ENCODE measurements around the gene LRIG1.

The LRIG1 gene

GRCh38 chr3:66500576-66501482 is at the start of gene LRIG1:
Gene LRIG1 (minus strand): TSS chr3:66501022. CDS start chr3:66500407, 615 bp downstream.
- H3K9me3 ChIP-seq (ENCODE audit: control insufficient read depth, insufficient read depth, low read length), result no peaks in the 10 kb centered on the region
- peak within 1 kb of the TSS; percentile 88 for H3K9ac ChIP-seq (ENCODE audit: low read depth, low read length)
- H3K27ac ChIP-seq (ENCODE audit: low read depth, low read length), result peak within 1 kb of the TSS; percentile 84
- peaks cover 3% of the 10 kb centered on the region; the same call in 1 of the 2 replicates for H3K27me3 ChIP-seq (ENCODE audit: control insufficient read depth, insufficient read depth, low read length)
- H3K36me3 ChIP-seq (ENCODE audit: control insufficient read depth, insufficient read depth, low read length), result no peaks in the 10 kb centered on the region
- peaks cover 57% of the 10 kb centered on the region for H3K4me1 ChIP-seq (ENCODE audit: control insufficient read depth, insufficient read depth, low read length)
- peak within 1 kb of the TSS; percentile 91 for H3K4me3 ChIP-seq (ENCODE audit: low read depth, low read length)

GRCh38 chr3:66544619-66545429 is 44.0 kb upstream of the LRIG1 start:
- no peak overlapping the region for H3K9ac ChIP-seq (ENCODE audit: low read depth, low read length)
- H3K27me3 ChIP-seq (ENCODE audit: control insufficient read depth, insufficient read depth, low read length), result no peaks in the 10 kb centered on the region
- H3K4me3 ChIP-seq (ENCODE audit: low read depth, low read length), result no peak overlapping the region
- H3K36me3 ChIP-seq (ENCODE audit: control insufficient read depth, insufficient read depth, low read length), result no peaks in the 10 kb centered on the region
- H3K27ac ChIP-seq (ENCODE audit: low read depth, low read length), result no peak overlapping the region
- H3K9me3 ChIP-seq (ENCODE audit: control insufficient read depth, insufficient read depth, low read length), result no peaks in the 10 kb centered on the region
- no peaks in the 10 kb centered on the region for H3K4me1 ChIP-seq (ENCODE audit: control insufficient read depth, insufficient read depth, low read length)

DNA sequence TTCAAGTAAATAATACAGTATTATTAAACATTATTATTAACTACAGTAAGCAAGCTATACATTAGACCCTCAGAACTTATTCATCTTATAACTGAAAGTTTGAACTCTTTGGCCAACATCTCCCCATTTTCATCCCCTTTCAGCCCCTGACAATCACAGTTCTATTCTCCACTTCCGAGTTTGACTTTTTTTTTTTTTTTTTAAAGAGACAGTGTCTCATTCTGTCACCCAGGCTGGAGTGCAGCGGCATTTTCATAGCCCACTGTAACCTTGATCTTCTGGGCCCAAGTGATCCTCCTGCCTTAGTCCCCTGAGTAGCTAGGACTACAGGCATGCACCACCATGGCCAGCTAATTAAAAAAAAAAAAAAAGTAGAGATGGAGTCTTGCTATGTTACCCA is 41.3 kb upstream of the LRIG1 start:
- Histone ChIP-seq H3K4me1 (ENCODE audit: control insufficient read depth, insufficient read depth, low read length) (no peaks in the 10 kb centered on the region), H3K36me3 (ENCODE audit: control insufficient read depth, insufficient read depth, low read length) (no peaks in the 10 kb centered on the region), H3K9ac (ENCODE audit: low read depth, low read length) (no peak overlapping the region), H3K4me3 (ENCODE audit: low read depth, low read length) (no peak overlapping the region), H3K27ac (ENCODE audit: low read depth, low read length) (no peak overlapping the region), H3K9me3 (ENCODE audit: control insufficient read depth, insufficient read depth, low read length) (no peaks in the 10 kb centered on the region), H3K27me3 (ENCODE audit: control insufficient read depth, insufficient read depth, low read length) (no peaks in the 10 kb centered on the region)

DNA sequence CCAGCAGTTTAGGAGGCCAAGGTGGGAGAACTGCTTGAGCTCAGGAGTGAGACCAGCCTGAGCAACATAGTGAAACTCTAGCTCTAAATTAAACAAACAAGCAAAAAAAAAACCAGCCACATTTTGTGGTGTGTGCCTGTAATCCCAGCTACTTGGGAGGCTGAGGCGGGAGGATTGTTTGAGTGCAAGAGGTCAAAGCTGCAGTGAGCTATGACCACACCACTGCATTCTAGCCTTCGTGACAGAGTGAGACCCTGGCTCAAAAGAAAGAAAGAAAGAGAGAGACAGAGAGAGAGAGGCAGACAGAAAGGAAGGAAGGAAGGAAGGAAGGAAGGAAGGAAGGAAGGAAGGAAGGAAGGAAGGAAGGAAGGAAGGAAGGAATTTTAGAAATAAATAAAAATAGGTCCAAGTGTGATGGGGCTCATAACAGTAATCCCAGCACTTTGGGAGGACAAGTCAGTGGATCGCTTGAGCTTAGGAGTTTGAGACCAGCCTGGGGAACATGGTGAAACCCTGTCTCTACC is 38.7 kb upstream of the LRIG1 start:
- Histone ChIP-seq H3K27ac (ENCODE audit: low read depth, low read length) (no peak overlapping the region), H3K4me3 (ENCODE audit: low read depth, low read length) (no peak overlapping the region), H3K9ac (ENCODE audit: low read depth, low read length) (no peak overlapping the region), H3K36me3 (ENCODE audit: control insufficient read depth, insufficient read depth, low read length) (no peaks in the 10 kb centered on the region), H3K27me3 (ENCODE audit: control insufficient read depth, insufficient read depth, low read length) (no peaks in the 10 kb centered on the region), H3K4me1 (ENCODE audit: control insufficient read depth, insufficient read depth, low read length) (peaks cover 3% of the 10 kb centered on the region; the same call in 1 of the 2 replicates), H3K9me3 (ENCODE audit: control insufficient read depth, insufficient read depth, low read length) (no peaks in the 10 kb centered on the region)

DNA sequence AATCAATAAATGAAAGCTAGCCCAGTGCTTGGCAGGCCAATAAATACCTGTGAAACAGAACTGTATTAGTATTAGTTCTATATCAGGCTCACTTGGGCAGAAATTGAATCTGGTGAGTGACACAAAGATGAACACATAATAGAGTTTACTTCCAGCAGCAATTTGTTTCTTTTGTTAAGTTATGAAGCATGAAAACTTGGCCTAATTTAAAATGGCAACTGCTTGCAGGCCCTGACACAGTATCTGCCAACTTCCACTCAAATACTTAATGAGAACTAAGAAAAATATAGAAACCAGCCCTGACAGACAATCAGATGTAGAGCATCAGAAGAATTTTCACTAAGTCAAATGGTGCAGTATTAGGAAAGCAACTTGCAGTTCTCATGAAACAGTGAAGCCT is 37.6 kb upstream of the LRIG1 start:
- Histone ChIP-seq H3K9ac (ENCODE audit: low read depth, low read length) (no peak overlapping the region), H3K4me1 (ENCODE audit: control insufficient read depth, insufficient read depth, low read length) (peaks cover 11% of the 10 kb centered on the region; the same call in 1 of the 2 replicates), H3K4me3 (ENCODE audit: low read depth, low read length) (no peak overlapping the region), H3K27me3 (ENCODE audit: control insufficient read depth, insufficient read depth, low read length) (no peaks in the 10 kb centered on the region), H3K9me3 (ENCODE audit: control insufficient read depth, insufficient read depth, low read length) (no peaks in the 10 kb centered on the region), H3K27ac (ENCODE audit: low read depth, low read length) (no peak overlapping the region), H3K36me3 (ENCODE audit: control insufficient read depth, insufficient read depth, low read length) (no peaks in the 10 kb centered on the region)

GRCh38 chr3:66537735-66538134 is 36.9 kb upstream of the LRIG1 start:
- H3K27ac ChIP-seq (ENCODE audit: low read depth, low read length), result no peak overlapping the region
- no peak overlapping the region for H3K9ac ChIP-seq (ENCODE audit: low read depth, low read length)
- no peak overlapping the region for H3K4me3 ChIP-seq (ENCODE audit: low read depth, low read length)

GRCh38 chr3:66536791-66537190 is 36.0 kb upstream of the LRIG1 start:
- Histone ChIP-seq H3K9me3 (ENCODE audit: control insufficient read depth, insufficient read depth, low read length) (no peaks in the 10 kb centered on the region), H3K4me1 (ENCODE audit: control insufficient read depth, insufficient read depth, low read length) (peaks cover 21% of the 10 kb centered on the region), H3K4me3 (ENCODE audit: low read depth, low read length) (no peak overlapping the region)

More at GRCh38 chr3:66537735-66538134, 36.9 kb upstream of the LRIG1 start:
- H3K27me3 ChIP-seq (ENCODE audit: control insufficient read depth, insufficient read depth, low read length), result no peaks in the 10 kb centered on the region
- no peaks in the 10 kb centered on the region for H3K36me3 ChIP-seq (ENCODE audit: control insufficient read depth, insufficient read depth, low read length)
- no peaks in the 10 kb centered on the region for H3K9me3 ChIP-seq (ENCODE audit: control insufficient read depth, insufficient read depth, low read length)
- peaks cover 15% of the 10 kb centered on the region for H3K4me1 ChIP-seq (ENCODE audit: control insufficient read depth, insufficient read depth, low read length)

DNA sequence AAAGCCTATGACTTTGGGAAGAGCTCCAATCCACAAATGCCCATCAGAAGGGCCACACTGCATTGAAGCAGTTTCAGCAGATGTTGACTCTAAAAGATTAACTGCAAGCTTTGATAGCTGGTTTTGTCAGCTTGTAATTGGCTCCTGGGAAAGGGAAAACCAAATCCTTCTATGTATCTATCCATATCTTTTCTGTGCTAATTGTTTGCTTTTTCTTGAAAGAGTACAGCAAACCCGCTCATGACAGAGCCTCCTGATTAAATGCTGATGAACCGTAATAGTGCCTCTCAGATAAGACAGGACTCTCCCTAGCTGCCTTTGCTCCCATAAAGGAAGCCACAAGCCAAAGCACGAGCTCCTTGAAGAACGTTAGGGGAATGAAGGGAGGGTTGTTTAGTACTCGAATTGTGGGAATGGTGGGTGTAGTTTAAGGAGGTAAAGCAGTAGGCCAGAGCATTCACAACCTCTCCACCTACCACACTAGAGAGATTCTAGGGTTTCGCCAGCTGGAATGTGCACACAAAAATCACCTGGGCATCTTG is 33.6 kb upstream of the LRIG1 start:
- peak overlapping the region; percentile 43 for H3K27ac ChIP-seq (ENCODE audit: low read depth, low read length)
- H3K9ac ChIP-seq (ENCODE audit: low read depth, low read length), result no peak overlapping the region
- H3K4me1 ChIP-seq (ENCODE audit: control insufficient read depth, insufficient read depth, low read length), result peaks cover 43% of the 10 kb centered on the region
- H3K36me3 ChIP-seq (ENCODE audit: control insufficient read depth, insufficient read depth, low read length), result no peaks in the 10 kb centered on the region
- H3K27me3 ChIP-seq (ENCODE audit: control insufficient read depth, insufficient read depth, low read length), result no peaks in the 10 kb centered on the region
- no peaks in the 10 kb centered on the region for H3K9me3 ChIP-seq (ENCODE audit: control insufficient read depth, insufficient read depth, low read length)
- no peak overlapping the region for H3K4me3 ChIP-seq (ENCODE audit: low read depth, low read length)

More at GRCh38 chr3:66536791-66537190, 36.0 kb upstream of the LRIG1 start:
- no peaks in the 10 kb centered on the region for H3K36me3 ChIP-seq (ENCODE audit: control insufficient read depth, insufficient read depth, low read length)
- no peak overlapping the region for H3K27ac ChIP-seq (ENCODE audit: low read depth, low read length)
- H3K27me3 ChIP-seq (ENCODE audit: control insufficient read depth, insufficient read depth, low read length), result no peaks in the 10 kb centered on the region
- no peak overlapping the region for H3K9ac ChIP-seq (ENCODE audit: low read depth, low read length)

- no peak overlapping the region for H3K9ac ChIP-seq (ENCODE audit: low read depth, low read length)
- H3K27me3 ChIP-seq (ENCODE audit: control insufficient read depth, insufficient read depth, low read length), result no peaks in the 10 kb centered on the region
- H3K36me3 ChIP-seq (ENCODE audit: control insufficient read depth, insufficient read depth, low read length), result no peaks in the 10 kb centered on the region
- peak overlapping the region; percentile 89 for H3K27ac ChIP-seq (ENCODE audit: low read depth, low read length)
- H3K9me3 ChIP-seq (ENCODE audit: control insufficient read depth, insufficient read depth, low read length), result no peaks in the 10 kb centered on the region
- H3K4me3 ChIP-seq (ENCODE audit: low read depth, low read length), result no peak overlapping the region; the same call in 1 of the 2 replicates
- peaks cover 43% of the 10 kb centered on the region for H3K4me1 ChIP-seq (ENCODE audit: control insufficient read depth, insufficient read depth, low read length)
These were observed 31.8 kb upstream of the LRIG1 start for GRCh38 chr3:66532613-66533012.

- Histone ChIP-seq H3K9ac (ENCODE audit: low read depth, low read length) (no peak overlapping the region), H3K4me1 (ENCODE audit: control insufficient read depth, insufficient read depth, low read length) (peaks cover 43% of the 10 kb centered on the region), H3K9me3 (ENCODE audit: control insufficient read depth, insufficient read depth, low read length) (no peaks in the 10 kb centered on the region), H3K36me3 (ENCODE audit: control insufficient read depth, insufficient read depth, low read length) (no peaks in the 10 kb centered on the region), H3K27me3 (ENCODE audit: control insufficient read depth, insufficient read depth, low read length) (no peaks in the 10 kb centered on the region), H3K27ac (ENCODE audit: low read depth, low read length) (peak overlapping the region; percentile 89), H3K4me3 (ENCODE audit: low read depth, low read length) (no peak overlapping the region)
These were observed 31.4 kb upstream of the LRIG1 start for GRCh38 chr3:66532160-66532587.

Measured in HUES48 (cell line).